ENCODE data around the gene GSAP.

GSAP gene

GRCh38 chr7:77327067-77327931, 88.8 kb downstream of the GSAP start:
- peak; percentile 89 to 94 for DNase-seq

- no peak for DNase-seq
Observed at GRCh38 chr7:77326131-77326530, 90.0 kb downstream of the GSAP start.

- no peak for DNase-seq
Observed at GRCh38 chr7:77321300-77321699, 94.8 kb downstream of the GSAP start.

GRCh38 chr7:77320714-77321113, 95.4 kb downstream of the GSAP start:
- no peak for DNase-seq

GRCh38 chr7:77320137-77320536, 96.0 kb downstream of the GSAP start:
- no peak for DNase-seq

DNA sequence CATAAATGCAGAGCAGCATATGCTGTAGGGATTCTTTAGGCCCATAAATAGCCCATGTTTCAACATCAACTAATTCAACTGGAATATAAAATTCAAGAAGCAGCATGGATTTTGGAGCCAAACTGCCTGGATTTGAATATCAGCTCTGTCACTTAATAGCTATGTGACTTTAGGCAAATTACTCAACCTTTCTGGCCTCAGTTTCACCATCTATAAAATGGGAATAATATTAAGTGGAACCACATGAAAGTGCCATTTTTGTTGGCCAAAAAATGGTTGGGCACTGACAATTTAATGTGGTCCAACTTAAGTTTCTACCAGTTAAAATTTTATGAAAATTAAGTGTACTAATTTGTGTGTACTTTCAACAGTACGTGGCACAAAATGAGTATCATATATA, 98.1 kb downstream of the GSAP start:
- DNase-seq, result no peak

GRCh38 chr7:77316219-77316978, 99.8 kb downstream of the GSAP start:
- peak; percentile 77 to 85 for DNase-seq

- DNase-seq, result no peak
Observed at GRCh38 chr7:77315182-77315591, 101.0 kb downstream of the GSAP start.

- DNase-seq, result no peak
Observed at GRCh38 chr7:77313876-77314480, 102.2 kb downstream of the GSAP start.

DNA sequence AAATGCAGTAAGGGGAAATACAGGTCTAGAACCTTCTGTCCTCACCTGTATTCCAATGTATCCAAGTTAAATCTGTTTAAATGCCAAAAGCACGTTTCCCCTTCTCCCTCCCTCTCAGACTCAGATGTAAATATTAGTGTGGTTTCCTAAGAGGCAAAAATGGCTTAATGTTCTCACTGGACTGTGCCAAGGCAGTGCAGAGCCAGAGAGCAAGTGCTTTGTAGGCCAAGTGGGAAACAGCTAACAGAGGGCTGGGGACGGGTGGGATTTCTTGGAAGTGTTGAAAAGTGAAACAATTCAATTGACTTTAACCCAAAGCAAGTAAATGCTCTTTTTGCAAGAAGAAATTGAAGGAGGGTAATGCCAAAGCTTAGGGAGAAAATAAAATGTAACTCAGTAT, 103.1 kb downstream of the GSAP start:
- DNase-seq, result no peak

DNA sequence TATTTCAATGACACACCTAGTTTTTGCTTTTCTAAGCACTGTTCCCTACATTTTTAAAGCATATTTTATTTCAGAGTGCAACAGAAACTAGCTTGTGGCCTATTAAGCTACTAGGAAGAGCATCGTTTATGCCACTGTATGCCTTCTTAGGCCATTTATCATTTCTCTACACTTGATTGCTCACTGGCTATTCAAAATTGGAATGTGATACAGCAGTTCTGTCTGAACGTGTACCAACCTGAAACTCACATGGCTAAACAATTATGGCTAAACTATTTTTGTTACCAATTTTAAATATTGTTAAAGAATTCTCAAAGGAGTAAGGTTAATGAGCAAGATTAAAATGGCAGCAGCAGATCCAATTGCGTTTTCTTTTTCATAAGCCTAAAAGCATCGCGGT, 105.2 kb downstream of the GSAP start:
- no peak for DNase-seq

DNA sequence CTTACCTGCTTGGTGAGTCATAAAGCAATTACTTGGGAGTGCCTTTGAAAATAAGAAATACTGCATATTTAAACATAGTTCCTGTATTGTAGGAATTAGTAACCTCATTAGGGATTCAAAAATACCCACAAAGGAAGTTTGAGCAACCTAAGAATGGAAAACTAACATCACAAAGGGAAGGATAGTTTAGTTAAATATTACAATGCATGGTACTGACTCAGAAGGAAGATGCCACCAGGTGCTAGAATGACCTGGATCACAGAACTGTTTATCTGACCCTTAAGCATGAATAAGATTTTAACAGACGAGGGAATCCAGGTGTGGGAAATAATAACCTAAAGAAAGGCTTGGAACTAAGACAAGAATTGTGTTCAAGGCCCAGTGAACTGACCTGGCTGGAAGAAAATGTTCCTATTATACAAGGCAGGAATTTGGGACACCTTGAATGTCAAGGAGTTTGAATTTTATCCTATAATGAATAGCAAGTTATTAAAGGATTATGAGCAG, 106.4 kb downstream of the GSAP start:
- peak in 1 of 2 experiments; percentile 8 for DNase-seq

GRCh38 chr7:77308792-77309191, 107.4 kb downstream of the GSAP start:
- no peak for DNase-seq

DNA sequence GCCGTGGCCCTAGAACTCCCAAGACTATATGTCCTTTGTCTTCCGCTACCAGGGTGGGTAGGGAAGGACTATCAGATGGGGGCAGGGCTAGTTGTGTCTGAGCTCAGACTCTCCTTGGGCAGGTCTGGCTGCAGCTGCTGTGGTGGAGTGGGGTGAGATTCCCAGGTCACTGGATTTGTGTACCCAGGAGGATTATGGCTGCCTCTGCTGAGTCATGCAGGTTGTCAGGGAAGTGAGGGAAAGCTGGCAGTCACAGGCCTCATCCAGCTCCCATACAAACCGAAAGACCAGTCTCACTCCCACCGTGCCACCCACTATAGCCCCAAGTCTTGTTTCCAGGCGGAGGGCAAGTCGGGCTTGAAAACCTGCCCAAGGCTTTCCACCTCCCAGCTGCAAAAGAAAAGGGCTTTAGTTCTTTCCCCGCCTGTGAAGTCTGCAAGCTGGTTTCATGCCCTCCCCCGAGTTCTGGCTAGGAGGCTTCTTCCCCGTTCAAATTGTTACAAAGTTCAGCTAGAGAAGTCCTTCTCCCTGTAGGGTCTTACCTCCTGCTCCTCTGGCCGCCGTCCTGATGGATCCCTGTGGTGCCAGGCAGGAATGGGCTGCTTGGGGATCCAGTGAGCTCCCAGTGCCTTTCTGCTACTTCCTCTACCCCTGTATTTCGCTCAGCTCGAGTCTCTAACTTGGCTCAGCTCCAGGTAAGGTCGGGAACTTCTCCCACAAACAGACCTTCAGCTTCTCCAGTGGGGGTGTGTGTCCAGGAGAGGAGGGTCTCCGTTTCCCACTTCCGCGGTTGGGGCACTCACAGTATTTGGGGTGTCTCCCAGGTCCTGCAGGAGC, 109.7 kb downstream of the GSAP start:
- DNase-seq, result no peak

- DNase-seq, result no peak
Observed at GRCh38 chr7:77295549-77295948, 120.6 kb downstream of the GSAP start.

GRCh38 chr7:77293046-77293445, 123.1 kb downstream of the GSAP start:
- DNase-seq, result no peak

- DNase-seq, result no peak
Observed at GRCh38 chr7:77290425-77290824, 125.7 kb downstream of the GSAP start.

DNA sequence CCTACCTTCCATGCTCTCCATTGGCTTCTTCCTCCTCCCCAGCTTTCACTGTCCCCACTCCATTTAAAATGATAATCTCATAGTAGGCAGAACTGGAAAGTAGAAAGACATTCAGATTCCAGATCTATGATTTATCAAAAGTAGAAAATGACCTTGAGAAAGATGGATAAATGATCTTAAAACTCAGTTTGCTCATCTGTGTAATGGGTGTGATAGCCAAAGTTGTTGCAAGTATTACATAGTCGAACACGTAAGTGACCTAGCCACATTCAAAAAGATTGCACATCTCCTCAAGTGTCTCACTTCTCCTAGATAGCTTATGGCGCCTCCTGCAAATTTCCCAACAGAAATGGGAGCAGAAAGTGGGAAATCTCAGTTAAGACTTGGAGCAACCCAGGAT, 126.8 kb downstream of the GSAP start:
- no peak for DNase-seq

DNA sequence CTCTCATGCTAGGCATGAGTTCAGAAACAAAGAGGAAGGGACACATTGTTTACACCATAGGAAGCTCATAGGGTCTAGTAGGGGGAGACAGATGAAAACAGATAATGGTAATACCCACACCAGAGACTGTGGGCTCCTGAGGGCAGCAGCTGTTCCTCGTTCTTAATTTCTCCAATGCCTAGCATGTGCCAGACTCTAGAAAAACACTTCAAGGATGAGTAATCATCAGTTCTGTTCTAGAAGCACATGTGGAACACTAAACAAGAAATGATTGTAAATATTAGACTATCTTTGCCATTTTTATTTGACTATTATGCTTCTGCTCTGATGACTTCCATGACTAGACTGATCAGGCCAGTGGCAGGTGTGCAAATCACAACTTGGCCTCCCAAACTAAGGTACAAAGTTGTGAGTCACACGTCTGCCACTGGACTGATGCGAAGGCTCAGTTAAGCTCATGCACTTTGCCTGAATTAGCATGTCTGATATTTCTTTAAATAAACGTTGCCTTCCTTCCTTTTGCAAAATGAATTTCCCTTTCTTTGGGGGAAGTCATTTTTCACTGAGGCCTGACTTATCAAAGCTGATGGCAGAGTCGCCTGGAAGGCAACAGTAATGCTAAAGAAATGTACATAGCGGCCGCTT, 127.4 kb downstream of the GSAP start:
- DNase-seq, result no peak

DNA sequence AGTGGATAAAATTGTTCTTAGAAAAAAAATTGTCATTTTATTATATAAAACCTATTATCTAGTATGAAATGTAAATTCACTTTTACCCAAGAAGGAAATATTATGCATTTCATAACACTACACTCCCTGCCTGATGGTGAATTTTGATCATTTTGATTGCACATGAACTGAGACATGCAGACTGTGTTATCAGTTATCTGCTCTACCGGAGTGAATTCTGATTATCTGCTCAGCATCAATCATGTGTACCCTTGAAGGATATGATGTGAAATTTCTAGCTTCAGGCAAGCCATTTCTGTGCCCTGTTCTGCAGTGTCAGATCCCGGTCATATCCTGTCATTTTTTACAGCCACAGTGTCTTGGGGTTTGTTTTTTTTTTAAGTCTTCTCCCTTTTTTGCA, 131.5 kb downstream of the GSAP start:
- DNase-seq, result no peak

DNA sequence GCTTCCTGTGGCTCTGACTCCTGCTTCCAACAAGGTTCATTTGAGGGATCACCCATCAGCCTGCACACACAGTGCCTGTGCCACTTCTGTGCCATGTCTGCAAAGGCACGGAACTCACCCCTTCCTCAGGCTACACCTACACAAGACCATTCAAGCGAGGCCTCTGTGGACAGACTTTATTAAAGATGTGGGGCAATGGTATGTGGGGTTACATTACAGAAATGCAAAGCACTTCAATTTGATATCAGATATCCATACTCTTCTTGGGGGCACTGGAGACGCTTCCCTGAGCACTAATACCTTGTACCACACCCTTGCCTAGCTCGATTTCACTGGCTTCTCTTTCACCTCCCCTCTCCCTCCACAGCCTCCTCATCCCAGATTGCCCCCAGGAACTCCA, 132.1 kb downstream of the GSAP start:
- no peak for DNase-seq

DNA sequence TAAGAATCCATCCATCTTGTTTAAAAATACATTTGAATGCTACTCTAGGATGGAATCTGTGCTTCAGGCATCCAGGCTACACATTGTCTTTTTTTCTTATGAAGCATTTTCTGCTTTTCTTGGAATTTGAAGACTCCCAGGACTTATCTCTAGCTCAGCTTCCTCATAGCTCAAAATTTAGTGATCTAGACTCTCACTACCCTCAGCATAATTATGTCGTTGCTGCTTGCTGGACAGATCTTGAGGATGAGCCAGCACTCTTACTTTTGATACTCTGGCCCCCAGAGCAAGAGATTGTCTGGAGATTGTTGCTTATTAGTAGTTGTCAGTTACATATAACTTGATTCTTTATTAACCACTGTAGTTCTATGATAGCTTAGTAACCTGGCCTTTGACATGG, 133.3 kb downstream of the GSAP start:
- no peak for DNase-seq
